Measurements from ENCODE around the gene HIBCH.
"Not testable (repeated sequence)": the region's sequence is repeated elsewhere in the genome, so short reads cannot be mapped to it uniquely, and the experiment has no call there.

Gene HIBCH

GRCh38 chr2:190235551-190236075, 84.0 kb downstream of the HIBCH start:
- DNase-seq (ENCODE audit: low spot score): no peak

DNA sequence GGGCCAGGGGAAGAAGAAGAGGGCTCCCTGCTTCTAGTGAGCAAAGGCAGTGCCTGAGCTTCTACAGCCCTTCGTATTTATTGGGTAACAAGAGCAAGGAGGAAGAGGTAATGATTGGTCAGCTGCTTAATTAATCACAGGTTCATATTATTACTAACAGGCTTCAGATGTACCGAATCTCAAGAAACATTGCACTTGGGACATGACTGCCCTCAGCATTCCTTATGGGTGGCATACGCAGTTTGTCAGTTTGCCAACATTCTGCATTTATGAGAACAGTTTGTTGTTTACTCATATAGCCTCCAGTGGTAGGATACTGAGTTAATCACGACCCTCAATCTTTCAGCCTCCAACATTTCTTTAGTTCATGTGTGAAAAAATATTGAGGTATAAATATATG, 84.5 kb downstream of the HIBCH start:
- no peak for DNase-seq (ENCODE audit: low spot score)

- not testable (repeated sequence) for DNase-seq (ENCODE audit: low spot score)
These were observed 95.6 kb downstream of the HIBCH start for GRCh38 chr2:190223989-190224388.

- DNase-seq (ENCODE audit: low spot score): not testable (repeated sequence)
These were observed 96.9 kb downstream of the HIBCH start for GRCh38 chr2:190222745-190223144.

- no peak for DNase-seq (ENCODE audit: low spot score)
These were observed 98.2 kb downstream of the HIBCH start for GRCh38 chr2:190221429-190221828.

- no peak for DNase-seq (ENCODE audit: low spot score)
These were observed 100.4 kb downstream of the HIBCH start for GRCh38 chr2:190219186-190219585.

- no peak for DNase-seq (ENCODE audit: low spot score)
These were observed 102.0 kb downstream of the HIBCH start for GRCh38 chr2:190217616-190218015.

DNA sequence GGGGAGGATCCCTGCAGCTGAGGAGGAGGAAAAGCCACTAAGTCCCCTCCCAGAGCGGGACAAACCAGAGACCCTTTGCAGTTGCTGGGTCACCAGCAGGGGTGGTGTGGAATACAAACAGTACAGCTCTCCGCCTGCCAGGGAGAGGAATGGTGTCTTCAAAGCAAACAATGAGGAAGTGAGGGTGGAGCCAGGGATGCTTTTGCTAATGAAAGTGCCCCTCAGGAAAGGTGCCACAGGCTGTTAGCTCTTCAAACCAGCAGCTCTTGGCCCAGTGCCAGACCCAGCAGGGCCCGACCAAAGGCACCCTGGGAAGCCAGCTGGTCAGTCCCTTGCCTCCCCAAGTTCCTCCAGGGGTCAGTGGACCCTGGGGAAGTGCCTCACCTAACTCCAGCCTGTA, 102.8 kb downstream of the HIBCH start:
- DNase-seq (ENCODE audit: low spot score): no peak

DNA sequence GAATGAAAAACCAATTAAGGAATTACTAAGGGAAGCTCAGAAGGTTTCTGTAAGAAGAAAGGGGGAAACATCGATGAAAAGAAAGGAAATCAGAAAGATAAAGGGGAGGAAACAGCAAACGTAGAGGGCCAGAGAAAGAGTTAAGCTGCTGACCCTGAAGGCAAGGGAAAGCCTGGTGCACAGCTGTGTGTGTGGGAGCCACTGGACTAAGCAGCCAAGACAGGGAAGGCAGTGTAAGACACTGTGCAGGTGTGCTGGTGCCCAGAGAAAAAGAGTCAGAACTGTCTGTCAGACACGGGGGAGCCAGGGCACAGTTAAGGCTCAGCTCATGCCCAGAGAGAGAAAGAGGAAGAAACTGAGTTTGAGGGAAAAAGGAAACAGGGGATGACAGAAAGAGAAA, 104.0 kb downstream of the HIBCH start:
- no peak for DNase-seq (ENCODE audit: low spot score)

- DNase-seq (ENCODE audit: low spot score): no peak
These were observed 105.0 kb downstream of the HIBCH start for GRCh38 chr2:190214426-190215194.

- no peak for DNase-seq (ENCODE audit: low spot score)
These were observed 105.9 kb downstream of the HIBCH start for GRCh38 chr2:190213441-190214335.

- DNase-seq (ENCODE audit: low spot score): no peak
These were observed 109.2 kb downstream of the HIBCH start for GRCh38 chr2:190210471-190210870.

GRCh38 chr2:190209559-190209958, 110.1 kb downstream of the HIBCH start:
- no peak for DNase-seq (ENCODE audit: low spot score)

- no peak for DNase-seq (ENCODE audit: low spot score)
These were observed 111.7 kb downstream of the HIBCH start for GRCh38 chr2:190207930-190208329.

- DNase-seq (ENCODE audit: low spot score): no peak
These were observed 114.0 kb downstream of the HIBCH start for GRCh38 chr2:190205657-190206056.

DNA sequence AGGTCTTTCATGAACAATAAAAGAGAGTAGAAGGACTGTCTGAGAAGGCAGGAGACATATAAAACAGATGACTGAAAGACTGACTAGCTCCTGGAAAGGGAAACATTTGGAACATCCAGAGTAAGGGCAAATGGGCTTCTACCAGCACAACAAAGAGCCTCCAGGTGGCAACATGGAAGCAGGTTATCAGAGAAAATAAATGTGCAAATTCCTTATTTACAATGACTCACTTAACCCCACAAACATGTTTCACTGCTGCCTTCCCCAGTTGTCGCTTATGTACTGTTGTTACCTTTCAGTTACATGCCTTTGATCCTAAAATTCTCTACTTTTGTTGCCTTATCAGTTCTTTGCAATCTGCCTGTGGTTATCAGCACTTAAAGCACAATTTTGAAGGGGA, 117.0 kb downstream of the HIBCH start:
- no peak for DNase-seq (ENCODE audit: low spot score)

GRCh38 chr2:190202018-190202417, 117.6 kb downstream of the HIBCH start:
- no peak for DNase-seq (ENCODE audit: low spot score)

DNA sequence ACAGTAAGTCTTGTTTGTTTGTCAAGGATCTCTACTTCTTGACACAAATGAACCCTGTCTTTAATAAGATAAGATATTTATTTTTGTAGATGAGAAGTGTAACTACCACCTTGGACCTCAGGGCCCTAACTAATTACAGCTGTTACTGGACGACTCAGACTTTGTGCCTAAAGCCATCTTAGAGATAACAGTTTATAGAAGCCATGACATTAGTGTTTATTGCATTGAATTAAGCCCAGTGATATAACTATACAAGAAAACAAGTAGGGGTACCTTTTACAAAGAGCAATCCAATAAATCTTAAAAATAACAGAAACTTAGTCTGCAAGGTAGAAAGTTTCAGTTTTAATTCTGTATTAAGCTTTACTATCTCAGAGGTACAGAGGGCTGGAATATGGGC, 119.0 kb downstream of the HIBCH start:
- DNase-seq (ENCODE audit: low spot score): no peak

DNA sequence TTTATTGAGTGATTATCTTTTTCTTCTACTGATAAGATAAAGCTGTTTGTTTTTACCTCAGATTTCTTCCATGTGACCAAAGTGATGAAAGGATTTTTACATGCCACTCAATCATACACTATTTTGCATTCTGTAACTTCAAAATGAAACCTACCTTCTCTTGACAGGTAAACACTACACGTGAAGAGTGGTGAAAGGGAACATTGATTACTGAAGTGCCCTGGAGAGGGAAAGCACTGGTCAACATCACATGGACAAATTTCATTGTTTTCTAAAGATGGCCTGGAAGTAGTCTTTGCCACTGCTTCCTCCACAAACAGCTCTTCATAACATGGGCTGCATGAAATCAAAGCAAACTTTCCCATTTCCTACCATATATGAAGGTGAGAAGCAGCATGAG, 120.1 kb downstream of the HIBCH start:
- no peak for DNase-seq (ENCODE audit: low spot score)

DNA sequence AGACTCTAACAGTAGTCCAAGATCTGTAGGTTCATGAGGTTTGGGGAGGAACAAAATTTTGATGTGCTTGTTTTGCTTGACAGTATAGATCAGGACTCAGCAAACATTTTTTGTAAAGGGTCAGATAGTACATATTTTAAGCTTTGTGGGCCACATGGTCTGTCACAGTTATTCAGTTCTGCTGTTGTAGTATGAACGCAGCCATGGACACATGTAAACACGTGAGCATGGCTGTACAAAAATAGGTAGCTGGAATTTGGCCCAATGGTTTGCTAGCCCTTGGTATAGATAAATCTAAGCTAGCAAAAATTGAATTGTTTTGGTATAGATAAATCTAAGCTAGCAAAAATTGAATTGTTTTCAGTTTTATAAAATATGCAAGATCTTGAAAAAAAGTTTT, 120.5 kb downstream of the HIBCH start:
- DNase-seq (ENCODE audit: low spot score): no peak

GRCh38 chr2:190197143-190197720, 122.4 kb downstream of the HIBCH start:
- no peak for DNase-seq (ENCODE audit: low spot score)

DNA sequence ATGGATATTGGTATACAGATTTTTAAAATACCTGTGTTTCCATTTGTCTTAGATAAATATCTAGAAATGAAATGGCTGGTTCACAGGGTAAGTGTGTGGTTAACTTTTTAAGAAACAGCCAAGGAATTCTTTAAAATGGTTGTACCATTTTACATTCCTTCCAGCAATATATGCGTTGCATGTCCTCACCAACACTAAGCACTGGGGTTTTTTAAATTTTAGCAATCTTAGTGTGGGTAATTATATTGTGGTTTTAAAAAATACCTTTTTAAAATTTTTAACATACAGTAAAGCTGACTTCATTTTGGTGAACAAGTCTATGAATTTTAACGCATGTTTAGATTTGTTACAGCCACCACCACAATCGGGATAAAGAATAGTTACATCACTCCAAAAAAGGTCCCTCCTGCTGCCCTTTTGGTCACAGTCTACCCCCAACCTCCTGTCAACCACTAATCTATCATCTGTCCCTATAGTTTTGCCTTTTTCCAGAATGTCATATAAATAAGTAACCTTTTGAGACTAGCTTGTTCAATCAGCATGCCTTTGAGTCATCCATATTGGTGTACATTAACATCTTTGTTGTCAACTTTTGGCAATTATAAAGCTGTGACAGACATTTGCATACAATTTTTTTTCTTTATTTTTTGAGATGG, 129.0 kb downstream of the HIBCH start:
- no peak for DNase-seq (ENCODE audit: low spot score)
